ENCODE results near the gene RDX.

DNA sequence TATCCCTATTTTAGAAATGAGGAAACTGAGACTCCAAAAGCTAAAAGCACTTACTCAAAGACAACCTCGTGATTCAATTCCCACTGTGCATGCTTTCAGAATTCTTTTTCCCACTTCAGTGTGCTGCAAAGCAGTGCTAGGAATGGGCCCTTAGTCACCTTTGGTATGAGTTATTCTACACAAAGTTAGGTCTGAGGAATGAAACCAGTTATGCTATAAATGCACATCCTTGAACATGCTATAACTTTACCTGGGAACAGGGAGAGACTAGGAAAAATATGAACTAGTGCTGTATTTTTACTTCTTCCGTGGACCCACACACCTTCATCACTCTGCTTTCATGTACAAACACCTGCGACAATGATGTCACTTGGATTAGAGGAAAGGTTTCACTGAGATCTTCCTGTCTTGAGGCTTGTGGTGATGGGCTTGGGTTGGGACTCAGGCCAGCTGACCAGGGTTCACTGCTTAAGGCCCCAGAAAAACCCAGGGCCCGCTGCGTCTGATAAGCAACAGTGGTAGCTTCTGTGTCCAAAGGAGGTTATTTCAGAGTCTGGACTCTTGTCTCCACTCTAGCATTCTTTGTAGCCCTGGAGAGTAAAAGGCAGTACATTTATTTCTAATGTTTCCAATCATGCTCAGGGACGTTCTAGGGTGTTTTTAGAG lies 121.6 kb downstream of the RDX start:
- TF ChIP-seq, protein P1, sequence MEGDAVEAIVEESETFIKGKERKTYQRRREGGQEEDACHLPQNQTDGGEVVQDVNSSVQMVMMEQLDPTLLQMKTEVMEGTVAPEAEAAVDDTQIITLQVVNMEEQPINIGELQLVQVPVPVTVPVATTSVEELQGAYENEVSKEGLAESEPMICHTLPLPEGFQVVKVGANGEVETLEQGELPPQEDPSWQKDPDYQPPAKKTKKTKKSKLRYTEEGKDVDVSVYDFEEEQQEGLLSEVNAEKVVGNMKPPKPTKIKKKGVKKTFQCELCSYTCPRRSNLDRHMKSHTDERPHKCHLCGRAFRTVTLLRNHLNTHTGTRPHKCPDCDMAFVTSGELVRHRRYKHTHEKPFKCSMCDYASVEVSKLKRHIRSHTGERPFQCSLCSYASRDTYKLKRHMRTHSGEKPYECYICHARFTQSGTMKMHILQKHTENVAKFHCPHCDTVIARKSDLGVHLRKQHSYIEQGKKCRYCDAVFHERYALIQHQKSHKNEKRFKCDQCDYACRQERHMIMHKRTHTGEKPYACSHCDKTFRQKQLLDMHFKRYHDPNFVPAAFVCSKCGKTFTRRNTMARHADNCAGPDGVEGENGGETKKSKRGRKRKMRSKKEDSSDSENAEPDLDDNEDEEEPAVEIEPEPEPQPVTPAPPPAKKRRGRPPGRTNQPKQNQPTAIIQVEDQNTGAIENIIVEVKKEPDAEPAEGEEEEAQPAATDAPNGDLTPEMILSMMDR (IDR thresholded peaks at IDR 0.05): no peak
- TF ChIP-seq POLR2A (IDR thresholded peaks at IDR 0.05): no peak

Data from esophagus squamous epithelium (tissue), 4 donors.